Memory B cell (primary cell): ENCODE data around the gene RNF157.

Experiments used
- ATAC-seq: fragments of 150-1000 bp; cut with Tn5 transposase; 2 replicates; pipeline ENCODE4 v1.10.0; 2021; ENCODE audit warnings: low read depth, mild to moderate bottlenecking, moderate library complexity
- DNase-seq, 2 donors: peaks; one replicate each; pipeline ENCODE4 v3.0.0; 2022; ENCODE audit warnings: low spot score in 2 of 2
- H3K27ac Mint-ChIP-seq: one replicate; pipeline ENCODE4 v1.8.0; 2022; ENCODE audit warnings: mild to moderate bottlenecking, moderate library complexity, mixed read lengths
- H3K27me3 Mint-ChIP-seq: one replicate; pipeline ENCODE4 v1.8.0; 2022; ENCODE audit warnings: mixed read lengths
- H3K36me3 Mint-ChIP-seq: one replicate; pipeline ENCODE4 v1.8.0; 2022; ENCODE audit warnings: mild to moderate bottlenecking, mixed read lengths
- H3K4me1 Mint-ChIP-seq: one replicate; pipeline ENCODE4 v1.8.0; 2022; ENCODE audit warnings: mixed read lengths
- H3K4me3 Mint-ChIP-seq: one replicate; pipeline ENCODE4 v1.8.0; 2022; ENCODE audit warnings: mild to moderate bottlenecking, moderate library complexity, mixed read lengths
- H3K9me3 Mint-ChIP-seq: one replicate; pipeline ENCODE4 v1.8.0; 2022; ENCODE audit warnings: mixed read lengths

RNF157 gene

GRCh38 chr17:76111956-76112355 lies 128.3 kb downstream of the RNF157 start:
- Mint-ChIP-seq H3K4me3 (no peak overlapping the region), H3K27ac (no peak overlapping the region), H3K36me3 (peaks cover 2% of the 10 kb centered on the region), H3K27me3 (no peaks in the 10 kb centered on the region), H3K9me3 (no peaks in the 10 kb centered on the region), H3K4me1 (no peaks in the 10 kb centered on the region)
- DNase-seq (no peak), ATAC-seq (no peak)

- Mint-ChIP-seq H3K4me3 (no peak overlapping the region), H3K27ac (no peak overlapping the region), H3K36me3 (no peaks in the 10 kb centered on the region), H3K27me3 (no peaks in the 10 kb centered on the region), H3K9me3 (no peaks in the 10 kb centered on the region), H3K4me1 (peaks cover 9% of the 10 kb centered on the region)
- DNase-seq = no peak
- ATAC-seq = no peak
Measured at GRCh38 chr17:76107509-76107908, 132.8 kb downstream of the RNF157 start.

DNA sequence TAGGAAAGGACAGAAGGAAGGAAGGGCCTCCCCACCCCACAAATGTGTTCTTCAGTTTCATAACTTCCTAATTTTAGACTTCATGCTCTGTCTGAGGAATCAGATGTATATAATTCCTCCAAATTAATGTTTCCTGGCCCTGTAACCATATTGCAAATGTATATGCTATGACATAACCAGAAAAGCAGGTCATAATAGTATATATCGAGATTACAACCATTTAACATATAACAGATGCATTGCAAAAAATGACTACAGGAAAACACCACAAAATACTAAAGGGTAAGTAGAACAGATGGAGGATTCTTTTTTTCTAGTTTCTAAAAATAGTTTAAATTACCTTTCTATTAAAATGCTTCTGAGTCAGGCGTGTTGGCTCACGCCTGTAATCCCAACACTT lies 133.6 kb downstream of the RNF157 start:
- no peaks in the 10 kb centered on the region for H3K36me3 Mint-ChIP-seq
- ATAC-seq = no peak
- no peaks in the 10 kb centered on the region for H3K9me3 Mint-ChIP-seq
- H3K27me3 Mint-ChIP-seq = no peaks in the 10 kb centered on the region
- H3K4me3 Mint-ChIP-seq = no peak overlapping the region
- no peak overlapping the region for H3K27ac Mint-ChIP-seq
- no peak for DNase-seq
- peaks cover 9% of the 10 kb centered on the region for H3K4me1 Mint-ChIP-seq

- Mint-ChIP-seq H3K9me3 (no peaks in the 10 kb centered on the region), H3K36me3 (peaks cover 9% of the 10 kb centered on the region), H3K27me3 (no peaks in the 10 kb centered on the region), H3K4me1 (peaks cover 15% of the 10 kb centered on the region), H3K4me3 (peak overlapping the region; percentile 60), H3K27ac (no peak overlapping the region)
- no peak for DNase-seq
- no peak for ATAC-seq
Measured at GRCh38 chr17:76104896-76105231, 135.4 kb downstream of the RNF157 start.

DNA sequence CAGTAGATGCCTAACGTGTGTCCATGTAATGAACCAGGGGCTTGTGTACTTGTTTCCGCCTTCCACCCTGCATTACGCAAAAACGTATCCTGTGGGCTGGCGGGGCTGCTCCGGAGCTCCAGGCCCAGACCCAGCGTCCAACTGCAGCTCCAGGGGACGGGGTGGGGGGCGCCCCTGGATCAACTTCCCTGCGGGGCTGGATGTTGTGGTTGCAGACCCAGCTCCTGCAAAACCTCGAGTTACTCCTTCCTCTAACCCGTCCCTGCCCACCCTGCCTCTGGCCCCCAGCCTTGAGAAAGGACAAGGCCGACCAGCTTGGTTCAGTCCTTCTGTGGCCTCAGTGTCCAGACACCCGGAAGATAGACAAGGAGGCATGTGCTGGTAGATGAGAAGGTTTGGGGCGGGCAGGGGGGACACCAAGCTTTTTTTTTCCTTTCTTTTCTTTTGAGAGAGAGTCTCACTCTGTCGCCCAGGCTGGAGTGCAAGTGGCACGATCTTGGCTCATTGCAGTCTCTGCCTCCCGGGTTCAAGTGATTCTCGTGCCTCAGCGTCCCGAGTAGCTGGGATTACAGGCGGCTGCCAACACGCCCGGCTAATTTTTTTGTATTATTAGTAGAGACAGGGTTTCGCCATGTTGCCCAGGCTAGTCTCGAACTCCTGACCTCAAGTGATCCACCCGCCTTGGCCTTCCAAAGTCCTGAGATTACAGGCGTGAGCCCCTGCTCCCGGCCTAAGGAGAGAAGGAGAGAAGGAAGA lies 136.0 kb downstream of the RNF157 start:
- H3K27me3 Mint-ChIP-seq = no peaks in the 10 kb centered on the region
- no peaks in the 10 kb centered on the region for H3K9me3 Mint-ChIP-seq
- peaks cover 15% of the 10 kb centered on the region for H3K4me1 Mint-ChIP-seq
- peak overlapping the region; percentile 96 for H3K27ac Mint-ChIP-seq
- H3K36me3 Mint-ChIP-seq = peaks cover 11% of the 10 kb centered on the region
- DNase-seq = peak in 1 of 2 donors; percentile 20
- no peak for ATAC-seq
- H3K4me3 Mint-ChIP-seq = peak overlapping the region; percentile 95

- peaks cover 14% of the 10 kb centered on the region for H3K36me3 Mint-ChIP-seq
- H3K4me3 Mint-ChIP-seq = peak within 1 kb of the TSS; percentile 95
- ATAC-seq = peak; percentile 94
- peak; percentile 90 to 92 for DNase-seq
- H3K27me3 Mint-ChIP-seq = no peaks in the 10 kb centered on the region
- peaks cover 15% of the 10 kb centered on the region for H3K4me1 Mint-ChIP-seq
- peak within 1 kb of the TSS; percentile 96 for H3K27ac Mint-ChIP-seq
- H3K9me3 Mint-ChIP-seq = no peaks in the 10 kb centered on the region
Measured at GRCh38 chr17:76103274-76104139, 136.8 kb downstream of the RNF157 start, which contains the start of gene EXOC7. Gene EXOC7, minus strand, starts transcription at chr17:76103787. Its CDS starts 95 bp downstream, at chr17:76103692.

DNA sequence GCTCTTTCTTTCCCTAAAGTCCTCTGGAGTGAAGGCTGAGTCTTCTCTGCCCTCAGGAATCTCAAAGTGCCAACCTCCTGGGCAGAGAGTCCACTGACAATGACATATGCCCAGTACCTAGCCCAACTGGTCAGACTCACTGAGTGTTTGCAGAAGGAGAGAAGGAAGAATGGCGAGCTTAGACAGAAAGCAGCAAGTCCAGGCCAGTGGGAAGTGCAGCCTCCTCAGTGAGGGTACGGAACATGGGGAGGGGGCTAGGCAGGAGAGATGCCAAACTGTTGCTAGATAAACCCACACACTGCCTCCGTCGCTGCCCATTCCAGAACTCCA lies 137.4 kb downstream of the RNF157 start:
- Mint-ChIP-seq H3K36me3 (peaks cover 15% of the 10 kb centered on the region), H3K4me1 (peaks cover 15% of the 10 kb centered on the region), H3K4me3 (peak overlapping the region; percentile 95)

GRCh38 chr17:76097716-76098295 lies 142.5 kb downstream of the RNF157 start:
- DNase-seq = no peak
- Mint-ChIP-seq H3K27me3 (no peaks in the 10 kb centered on the region), H3K9me3 (no peaks in the 10 kb centered on the region), H3K36me3 (peaks cover 28% of the 10 kb centered on the region), H3K4me3 (no peak overlapping the region), H3K4me1 (peaks cover 7% of the 10 kb centered on the region), H3K27ac (no peak overlapping the region)
- ATAC-seq = no peak

More for the DNA sequence above, 137.4 kb downstream of the RNF157 start:
- DNase-seq (no peak), ATAC-seq (no peak)
- H3K9me3 Mint-ChIP-seq = no peaks in the 10 kb centered on the region
- peak overlapping the region; percentile 96 for H3K27ac Mint-ChIP-seq
- no peaks in the 10 kb centered on the region for H3K27me3 Mint-ChIP-seq

- DNase-seq (no peak), ATAC-seq (no peak)
- H3K9me3 Mint-ChIP-seq = no peaks in the 10 kb centered on the region
- no peak overlapping the region for H3K27ac Mint-ChIP-seq
- no peaks in the 10 kb centered on the region for H3K27me3 Mint-ChIP-seq
- no peak overlapping the region for H3K4me3 Mint-ChIP-seq
- H3K36me3 Mint-ChIP-seq = peaks cover 29% of the 10 kb centered on the region
- peaks cover 5% of the 10 kb centered on the region for H3K4me1 Mint-ChIP-seq
Measured at GRCh38 chr17:76095943-76096342, 144.3 kb downstream of the RNF157 start.

DNA sequence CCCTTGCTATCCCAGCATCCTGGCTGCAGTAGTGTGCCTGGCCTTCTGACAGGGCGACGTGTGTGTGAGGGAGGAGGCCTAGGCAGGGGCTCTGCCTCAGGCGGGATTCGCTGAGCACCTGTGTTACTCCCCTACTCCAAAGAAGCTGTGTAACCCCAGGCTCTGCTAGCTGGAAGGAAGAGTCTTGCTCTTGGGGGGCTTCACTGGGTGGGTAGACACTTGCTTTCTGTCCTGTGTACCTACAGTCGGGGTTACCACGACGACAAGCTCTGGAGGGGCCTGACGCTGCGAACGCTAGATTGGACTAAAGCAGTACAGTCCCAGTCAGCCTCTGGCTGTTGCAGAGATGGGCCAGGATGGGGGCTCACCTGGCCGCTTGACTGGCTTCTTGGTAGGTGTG lies 146.2 kb downstream of the RNF157 start:
- Mint-ChIP-seq H3K4me1 (peaks cover 3% of the 10 kb centered on the region), H3K36me3 (peaks cover 26% of the 10 kb centered on the region), H3K4me3 (no peak overlapping the region), H3K27me3 (no peaks in the 10 kb centered on the region), H3K9me3 (no peaks in the 10 kb centered on the region), H3K27ac (no peak overlapping the region)
- ATAC-seq (no peak), DNase-seq (no peak)

GRCh38 chr17:76092526-76093413 lies 147.5 kb downstream of the RNF157 start:
- H3K36me3 Mint-ChIP-seq = peaks cover 27% of the 10 kb centered on the region
- DNase-seq = no peak
- no peak overlapping the region for H3K27ac Mint-ChIP-seq
- ATAC-seq = no peak
- H3K27me3 Mint-ChIP-seq = no peaks in the 10 kb centered on the region
- H3K4me1 Mint-ChIP-seq = peaks cover 3% of the 10 kb centered on the region
- no peaks in the 10 kb centered on the region for H3K9me3 Mint-ChIP-seq
- no peak overlapping the region for H3K4me3 Mint-ChIP-seq
